GM12878 (cell line): ENCODE measurements around the gene MCM3. TPM values are rescaled to one million over a fixed set of nuclear protein-coding genes. Genes with fewer than 3 reads are reported as not detected.
A peak's percentile ranks its signal among the peaks of the same experiment; 100 is the strongest.

Experiments used
- ATAC-seq: fragments of 200-7000 bp; cut with Tn5 transposase; 3 replicates; pipeline ENCODE4 v1.9.1; 2020; ENCODE audit warnings: mild to moderate bottlenecking, moderate library complexity
- BruUV-seq: library from RNA; stranded (reverse); fragments of 400-500 nt; replicated peaks from 2 replicates; lab custom pipeline; 2021; lab: Mats Ljungman, UMichigan
- CTCF ChIA-PET: fragments of 300-600 bp; sonication (Branson Sonifier 250); formaldehyde crosslinking; extraction: SDS; loops from one replicate; lab custom pipeline; 2021; ENCODE audit warnings: inconsistent platforms; lab: Yijun Ruan, JAX
- POLR2A ChIA-PET: fragments of 350-600 bp; formaldehyde crosslinking; extraction: SDS; loops from one replicate; lab custom pipeline; 2021; ENCODE audit warnings: inconsistent platforms; lab: Charles Lee
- RAD21 ChIA-PET: fragments of 300-600 bp; sonication (Branson Sonifier 250); formaldehyde crosslinking; loops from one replicate; lab custom pipeline; 2023; ENCODE audit warnings: antibody characterized with exemption; ENCODE audit not compliant: unreplicated experiment; lab: Charles Lee
- SMC1A ChIA-PET: fragments of 300-600 bp; sonication (Branson Sonifier 250); formaldehyde crosslinking; loops from one replicate; lab custom pipeline; 2023; ENCODE audit not compliant: unreplicated experiment, uncharacterized antibody; lab: Charles Lee
- DNase-seq: peaks from one replicate; pipeline ENCODE4 v3.0.0-alpha.2; 2011; ENCODE audit warnings: low read depth, low spot score
- FAIRE-seq: peaks from 3 replicates; lab custom pipeline; 2011; peaks lifted over from hg19 to GRCh38; lab: Jason Lieb, UNC
- H2AFZ ChIP-seq: 2 replicates; pipeline ENCODE4 v1.6.0; 2011; ENCODE audit warnings: low read depth, low read length, control low read depth; ENCODE audit not compliant: control insufficient read depth
- H3K27ac ChIP-seq: 2 replicates; pipeline ENCODE4 v1.5.1; 2011; ENCODE audit warnings: control low read depth; ENCODE audit not compliant: control insufficient read depth, insufficient read depth
- H3K27me3 ChIP-seq, 2 experiments: replicated peaks in 1 of 2; 2 replicates each; pipeline versions ENCODE4 v1.6.0 to v1.6.1; 2011; ENCODE audit warnings: low read length in 1 of 2; ENCODE audit not compliant: control insufficient read depth in 2 of 2, insufficient read depth in 2 of 2
- H3K36me3 ChIP-seq, 2 experiments: 2 replicates each; pipeline ENCODE4 v1.5.1; 2011; ENCODE audit warnings: low read length in 1 of 2; ENCODE audit not compliant: control insufficient read depth in 2 of 2, insufficient read depth in 2 of 2
- H3K4me1 ChIP-seq: 2 replicates; pipeline ENCODE4 v1.6.1; 2011; ENCODE audit warnings: mild to moderate bottlenecking, low read length, moderate library complexity, mixed read lengths; ENCODE audit not compliant: control insufficient read depth, insufficient read depth
- H3K4me2 ChIP-seq: 2 replicates; pipeline ENCODE4 v1.6.0; 2011; ENCODE audit warnings: control low read depth; ENCODE audit not compliant: control insufficient read depth, insufficient read depth
- H3K4me3 ChIP-seq: fragments of 200-600 bp; sonication (generic); 2 replicates; pipeline ENCODE4 v1.5.1; 2016
- H3K79me2 ChIP-seq: 2 replicates; pipeline ENCODE4 v1.6.0; 2011; ENCODE audit warnings: low read length; ENCODE audit not compliant: control insufficient read depth, insufficient read depth
- H3K9ac ChIP-seq: 2 replicates; pipeline ENCODE4 v1.8.0; 2011; ENCODE audit warnings: low read length, control low read depth, mixed read lengths; ENCODE audit not compliant: control insufficient read depth, insufficient read depth
- H3K9me3 ChIP-seq: replicated peaks from 3 replicates; pipeline ENCODE4 v1.5.1; 2011; ENCODE audit warnings: mild to moderate bottlenecking, low read length; ENCODE audit not compliant: control insufficient read depth, insufficient read depth
- H4K20me1 ChIP-seq: 2 replicates; pipeline ENCODE4 v1.6.0; 2011; ENCODE audit not compliant: control insufficient read depth, insufficient read depth
- BCL11A ChIP-seq: IDR thresholded peaks from 2 replicates; pipeline ENCODE4 v1.6.1; 2011; ENCODE audit warnings: low read depth, low read length
- BMI1 ChIP-seq: fragments of 450-650 bp; IDR thresholded peaks from 2 replicates; pipeline ENCODE4 v1.6.1; 2016; ENCODE audit warnings: mild to moderate bottlenecking, moderate library complexity, borderline replicate concordance
- CEBPB ChIP-seq, 2 experiments: fragments of 150-350 bp in 1 of 2; IDR thresholded peaks; 2 replicates each; pipeline ENCODE4 v1.6.1; 2012 to 2014; ENCODE audit warnings: low read depth in 2 of 2, low read length in 2 of 2, borderline replicate concordance in 1 of 2, inconsistent platforms in 1 of 2
- ELK1 ChIP-seq: IDR thresholded peaks from 2 replicates; pipeline ENCODE4 v1.6.1; 2012; ENCODE audit warnings: low read depth, low read length, improper control_type of control experiment
- EP300 ChIP-seq, 2 experiments: fragments of 150-350 bp in 1 of 2; IDR thresholded peaks; 2 replicates each; pipeline ENCODE4 v1.6.1; 2011 to 2012; ENCODE audit warnings: low read depth in 2 of 2, low read length in 2 of 2, borderline replicate concordance in 1 of 2, improper control_type of control experiment in 1 of 2, inconsistent platforms in 1 of 2; ENCODE audit not compliant: control insufficient read depth in 1 of 2
- IKZF1 ChIP-seq: fragments of 450-650 bp; conservative IDR thresholded peaks from 2 replicates; pipeline ENCODE4 v1.6.1; 2017; ENCODE audit warnings: antibody characterized with exemption, mild to moderate bottlenecking
- MAX ChIP-seq: IDR thresholded peaks from 2 replicates; pipeline ENCODE4 v1.6.1; 2012; ENCODE audit warnings: low read depth, low read length, improper control_type of control experiment
- NFXL1 ChIP-seq: fragments of 450-650 bp; IDR thresholded peaks from 2 replicates; pipeline ENCODE4 v1.6.1; 2017; ENCODE audit warnings: antibody characterized with exemption, mild to moderate bottlenecking, borderline replicate concordance
- PAX8 ChIP-seq: fragments of 450-650 bp; IDR thresholded peaks from 2 replicates; pipeline ENCODE4 v1.6.1; 2017; ENCODE audit warnings: mild to moderate bottlenecking, moderate library complexity
- PKNOX1 ChIP-seq: fragments of 450-650 bp; IDR thresholded peaks from 2 replicates; pipeline ENCODE4 v1.6.1; 2016; ENCODE audit warnings: mild to moderate bottlenecking
- RBBP5 ChIP-seq: fragments of 200-600 bp; sonication (generic); conservative IDR thresholded peaks from 2 replicates; pipeline ENCODE4 v1.6.1; 2016
- SREBF2 ChIP-seq: IDR thresholded peaks from 2 replicates; pipeline ENCODE4 v1.6.1; 2012; ENCODE audit warnings: mild to moderate bottlenecking, low read length
- TCF7 ChIP-seq: IDR thresholded peaks from 2 replicates; pipeline ENCODE4 v1.6.1; 2014; ENCODE audit warnings: antibody characterized with exemption, borderline replicate concordance
- USF2 ChIP-seq: IDR thresholded peaks from 2 replicates; pipeline ENCODE4 v1.6.1; 2011; ENCODE audit warnings: low read depth, low read length, improper control_type of control experiment, borderline replicate concordance
- ZBTB40 ChIP-seq: fragments of 450-650 bp; IDR thresholded peaks from 2 replicates; pipeline ENCODE4 v1.6.1; 2016; ENCODE audit warnings: mild to moderate bottlenecking, moderate library complexity, borderline replicate concordance
- ZNF24 ChIP-seq: fragments of 450-650 bp; IDR thresholded peaks from 2 replicates; pipeline ENCODE4 v1.6.1; 2017; ENCODE audit warnings: antibody characterized with exemption, mild to moderate bottlenecking
- WGBS: methylation state at CpG from one replicate; pipeline ENCODE4 v1.1.6; 2016; ENCODE audit warnings: low lambda C conversion rate; ENCODE audit not compliant: insufficient replicate concordance, insufficient coverage; ENCODE audit errors: missing lambda C conversion rate; 5-methylcytosine and 5-hydroxymethylcytosine counted together
- in situ Hi-C: fragments of 300-500 bp; cut with MboI; formaldehyde crosslinking; loops from 9 replicates; pipeline ENCODE4 v1.14.3; 2018; ENCODE audit warnings: mixed read lengths
- intact Hi-C: fragments of 100-400 bp; cut with micrococcal nuclease; formaldehyde crosslinking; loops from one replicate; pipeline ENCODE4 v1.14.2; 2022; ENCODE audit not compliant: unreplicated experiment
- polyA plus RNA-seq, 11 experiments: library from polyadenylated mRNA; depleted of rRNA in 4 of 11; unstranded in 6 of 11; stranded (reverse) in 5 of 11; fragments of >200 nt; fragmentation: Nextera tagmentation in 4 of 11; fragmentation: Illumina TruSeq in 1 of 11; extraction: Ambion mirVana in 4 of 11; extraction: Trizol in 1 of 11; gene quantifications; 1 replicate in 1 of 11; 2 replicates in 10 of 11; pipeline versions ENCODE4 v1.2.1 to v1.2.3, GENCODE V29; 2011 to 2016; ENCODE audit warnings: inconsistent platforms in 2 of 11, missing spikeins in 2 of 11, low read depth in 1 of 11
- total RNA-seq, 4 experiments: library from RNA; depleted of rRNA in 3 of 4; stranded (reverse); fragments of >200 nt in 3 of 4; fragmentation: Illumina TruSeq in 1 of 4; extraction: Trizol in 1 of 4; gene quantifications; 2 replicates each; pipeline versions ENCODE4 v1.2.1 to v1.2.3, GENCODE V29; 2013 to 2021

The MCM3 gene
- total and polyA plus RNA-seq, 10 of the 15 experiments (the other 5 are each of a cell fraction or from before 2014, with no cell fraction given) = 74.1 to 265 (median 214) TPM

- peak overlapping the region; percentile 50 for H3K4me2 ChIP-seq
- SMC1A ChIA-PET = interaction anchor here (0.6 kb wide), 1 partner anchor 538 kb away, joined by 3 read pairs; no protein-coding TSS in a partner anchor
- no peaks in the 10 kb centered on the region for H3K79me2 ChIP-seq
- H3K27me3 ChIP-seq = no peaks in the 10 kb centered on the region
- no peak overlapping the region for H2AFZ ChIP-seq
- no peak for FAIRE-seq
- H3K27ac ChIP-seq = no peak overlapping the region
- H3K9me3 ChIP-seq = no peaks in the 10 kb centered on the region
- H3K36me3 ChIP-seq = no peaks in the 10 kb centered on the region
- DNase-seq = no peak
- peaks cover 30% of the 10 kb centered on the region for H3K4me1 ChIP-seq
- no TSS peak for BruUV-seq
- in situ Hi-C loops (no loop called here), intact Hi-C loops (no loop called here)
- no peak overlapping the region for H3K4me3 ChIP-seq
- CTCF ChIA-PET = interaction anchor here (1.1 to 1.2 kb wide), 2 partner anchors 10 to 13 kb away, joined by 3 read pairs; no protein-coding TSS in a partner anchor
- POLR2A ChIA-PET = interaction anchor here (0.6 kb wide), 2 partner anchors 295 to 353 kb away, joined by 3 read pairs; no protein-coding TSS in a partner anchor
- H3K9ac ChIP-seq = no peak overlapping the region
- ATAC-seq = peak; percentile 41; the same call in 2 of the 3 replicates
- WGBS = 59% methylated on average over 5 of the region's 5 CpGs
- RAD21 ChIA-PET = no interaction called here
- no peaks in the 10 kb centered on the region for H4K20me1 ChIP-seq
- TF ChIP-seq RBBP5 (no peak), NFXL1 (no peak), CEBPB (IDR thresholded peaks at IDR 0.05; ENCODE audit: borderline replicate concordance in 1 of 2, low read depth in 2 of 2, low read length in 2 of 2) (no peak), BCL11A (0 out of 2 replicates have a peak, but pooled peaks have one; percentile 50), ZBTB40 (no peak), IKZF1 (peak; percentile 13; the same call in 1 of the 2 replicates), USF2 (no peak), BMI1 (no peak), EP300 (IDR thresholded peaks at IDR 0.05; ENCODE audit: borderline replicate concordance in 1 of 2, control insufficient read depth in 1 of 2, low read depth in 2 of 2, low read length in 2 of 2) (no peak), SREBF2 (no peak), MAX (no peak), TCF7 (peak; percentile 79), PKNOX1 (no peak), ELK1 (no peak), PAX8 (no peak), ZNF24 (no peak)
Measured at GRCh38 chr6:52216932-52217575, 67.5 kb downstream of the MCM3 start.
